Glutamatergic neuron (in vitro differentiated cells): Measurements from ENCODE around the gene ACRBP. TPM values are rescaled to one million over a fixed set of nuclear protein-coding genes. Genes with fewer than 3 reads are reported as not detected.
A peak's percentile ranks its signal among the peaks of the same experiment; 100 is the strongest.

Source experiments
- DNase-seq: peaks from one replicate; pipeline ENCODE4 v3.0.0; 2022
- H3K27ac Mint-ChIP-seq: one replicate; pipeline ENCODE4 v1.8.0; 2020; ENCODE audit warnings: mild to moderate bottlenecking, mixed read lengths, inconsistent platforms; ENCODE audit not compliant: unreplicated experiment
- H3K27me3 Mint-ChIP-seq: one replicate; pipeline ENCODE4 v1.8.0; 2020; ENCODE audit warnings: mild to moderate bottlenecking, moderate library complexity, mixed read lengths, inconsistent platforms; ENCODE audit not compliant: unreplicated experiment
- H3K36me3 Mint-ChIP-seq: one replicate; pipeline ENCODE4 v1.8.0; 2020; ENCODE audit warnings: mild to moderate bottlenecking, mixed read lengths, inconsistent platforms; ENCODE audit not compliant: unreplicated experiment
- H3K4me1 Mint-ChIP-seq: one replicate; pipeline ENCODE4 v1.8.0; 2020; ENCODE audit warnings: mild to moderate bottlenecking, low read depth, mixed read lengths, inconsistent platforms; ENCODE audit not compliant: unreplicated experiment
- H3K4me3 Mint-ChIP-seq: one replicate; pipeline ENCODE4 v1.8.0; 2020; ENCODE audit warnings: mild to moderate bottlenecking, mixed read lengths, inconsistent platforms; ENCODE audit not compliant: unreplicated experiment
- H3K9me3 Mint-ChIP-seq: one replicate; pipeline ENCODE4 v1.8.0; 2020; ENCODE audit warnings: mild to moderate bottlenecking, moderate library complexity, mixed read lengths, inconsistent platforms; ENCODE audit not compliant: unreplicated experiment
- CTCF ChIP-seq: fragments of 200-600 bp; sonication (generic); IDR thresholded peaks from one replicate; pipeline ENCODE4 v1.5.0; 2021; ENCODE audit not compliant: partially characterized antibody, unreplicated experiment
- total RNA-seq: library from RNA; stranded (reverse); fragmentation: NEBNext Ultra II Directional; extraction: Animal tissue kit (Norgen Biotek cat#: 25700); gene quantifications from one replicate; pipeline ENCODE4 v1.2.1, GENCODE V29; 2021; ENCODE audit not compliant: unreplicated experiment

ACRBP gene
- total RNA-seq, 1 donor from 2014 or later: 2.5 TPM

- Mint-ChIP-seq H3K27me3 (peaks cover 8% of the 10 kb centered on the region), H3K4me1 (peaks cover 17% of the 10 kb centered on the region), H3K4me3 (no peak overlapping the region), H3K36me3 (no peaks in the 10 kb centered on the region), H3K9me3 (no peaks in the 10 kb centered on the region), H3K27ac (no peak overlapping the region)
- TF ChIP-seq CTCF: no peak
- DNase-seq: peak; percentile 36
Measured at GRCh38 chr12:6635375-6635855, 11.8 kb downstream of the ACRBP start.

DNA sequence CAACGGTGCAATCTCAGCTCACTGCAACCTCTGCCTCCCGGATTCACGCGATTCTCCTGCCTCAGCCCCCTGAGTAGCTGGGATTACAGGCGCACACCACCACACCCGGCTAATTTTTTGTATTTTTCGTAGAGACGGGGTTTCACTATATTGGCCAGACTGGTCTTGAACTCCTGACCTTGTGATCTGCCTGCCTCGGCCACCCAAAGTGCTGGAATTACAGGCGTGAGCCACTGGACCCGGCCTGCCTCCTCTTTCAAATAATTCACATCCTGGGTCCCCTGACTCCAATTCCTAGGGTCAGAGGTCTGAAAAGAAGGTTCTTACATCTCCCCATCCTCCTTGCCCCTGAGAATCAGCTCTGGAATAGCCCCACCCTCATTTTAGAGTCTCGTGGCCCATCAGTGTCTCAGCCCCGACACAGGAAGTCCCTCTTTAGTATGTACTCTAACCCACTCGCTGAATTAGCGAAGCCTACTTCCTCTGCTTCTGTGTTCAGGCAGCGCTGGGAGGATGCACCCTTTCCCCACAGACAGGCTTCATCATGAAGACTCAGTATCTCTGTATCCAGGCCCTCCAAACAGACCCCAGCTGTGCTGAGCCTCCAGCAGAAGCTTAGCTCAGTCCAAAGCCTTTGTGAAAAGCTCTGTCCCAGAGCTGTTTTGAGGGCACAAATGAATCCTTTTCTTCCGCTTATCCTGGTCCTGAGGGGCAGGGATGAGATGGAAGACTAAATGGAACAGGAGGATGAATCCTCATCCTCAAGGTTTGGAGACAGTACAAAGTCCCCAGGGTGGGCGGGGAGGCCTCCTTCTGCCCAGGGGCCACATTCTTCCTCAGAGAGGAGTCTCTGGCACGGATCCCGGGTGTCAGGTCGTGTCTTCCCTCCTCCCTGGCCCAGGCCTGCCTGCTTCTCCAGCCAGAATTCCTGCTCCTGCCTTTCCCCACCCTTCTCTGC, 14.9 kb downstream of the ACRBP start:
- Mint-ChIP-seq H3K4me1 (peaks cover 17% of the 10 kb centered on the region), H3K4me3 (peak overlapping the region; percentile 26), H3K36me3 (no peaks in the 10 kb centered on the region), H3K27me3 (peaks cover 8% of the 10 kb centered on the region), H3K9me3 (no peaks in the 10 kb centered on the region), H3K27ac (no peak overlapping the region)
- no peak for TF ChIP-seq CTCF
- DNase-seq: no peak

GRCh38 chr12:6631549-6631961, 15.7 kb downstream of the ACRBP start:
- TF ChIP-seq CTCF: no peak
- no peak for DNase-seq
- no peaks in the 10 kb centered on the region for H3K9me3 Mint-ChIP-seq
- H3K36me3 Mint-ChIP-seq: no peaks in the 10 kb centered on the region
- peaks cover 17% of the 10 kb centered on the region for H3K4me1 Mint-ChIP-seq
- peaks cover 8% of the 10 kb centered on the region for H3K27me3 Mint-ChIP-seq
- no peak overlapping the region for H3K27ac Mint-ChIP-seq
- H3K4me3 Mint-ChIP-seq: no peak overlapping the region

- Mint-ChIP-seq H3K4me3 (no peak overlapping the region), H3K9me3 (no peaks in the 10 kb centered on the region), H3K36me3 (no peaks in the 10 kb centered on the region), H3K27me3 (peaks cover 8% of the 10 kb centered on the region), H3K27ac (no peak overlapping the region), H3K4me1 (peaks cover 15% of the 10 kb centered on the region)
- DNase-seq: no peak
- no peak for TF ChIP-seq CTCF
Measured at GRCh38 chr12:6630736-6631135, 16.5 kb downstream of the ACRBP start.

DNA sequence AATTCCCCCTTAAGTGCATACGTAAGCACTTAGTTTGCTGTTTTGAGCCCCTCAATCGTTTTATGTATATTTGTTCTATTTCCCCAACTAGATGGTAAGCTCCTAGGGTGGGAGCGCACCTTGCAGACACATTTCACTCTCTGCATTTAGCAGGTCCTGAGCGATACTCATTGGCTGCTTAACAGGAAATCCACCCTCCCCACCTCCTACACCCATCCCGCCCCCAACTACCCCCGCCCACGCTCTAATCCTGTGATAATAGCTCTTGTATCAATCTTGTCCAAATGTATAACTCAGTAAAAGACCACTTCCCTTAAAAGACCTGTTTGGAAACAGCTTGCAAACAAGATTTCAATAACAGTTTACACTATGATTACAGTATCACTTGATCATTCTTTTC, 19.6 kb downstream of the ACRBP start:
- TF ChIP-seq CTCF: no peak
- no peak for DNase-seq
- Mint-ChIP-seq H3K4me3 (no peak overlapping the region), H3K27me3 (peaks cover 4% of the 10 kb centered on the region), H3K9me3 (no peaks in the 10 kb centered on the region), H3K36me3 (no peaks in the 10 kb centered on the region), H3K27ac (no peak overlapping the region), H3K4me1 (peaks cover 2% of the 10 kb centered on the region)
